GM12878 (cell line): Measurements from ENCODE around the gene CAMK2B. TPM values are rescaled to one million over a fixed set of nuclear protein-coding genes. Genes with fewer than 3 reads are reported as not detected.

Experiments
- ATAC-seq: fragments of 200-7000 bp; cut with Tn5 transposase; 3 replicates; pipeline ENCODE4 v1.9.1; 2020; ENCODE audit warnings: mild to moderate bottlenecking, moderate library complexity
- BruUV-seq: library from RNA; stranded (reverse); fragments of 400-500 nt; replicated peaks from 2 replicates; lab custom pipeline; 2021; lab: Mats Ljungman, UMichigan
- CTCF ChIA-PET: fragments of 300-600 bp; sonication (Branson Sonifier 250); formaldehyde crosslinking; extraction: SDS; loops from one replicate; lab custom pipeline; 2021; ENCODE audit warnings: inconsistent platforms; lab: Yijun Ruan, JAX
- POLR2A ChIA-PET: fragments of 350-600 bp; formaldehyde crosslinking; extraction: SDS; loops from one replicate; lab custom pipeline; 2021; ENCODE audit warnings: inconsistent platforms; lab: Charles Lee
- RAD21 ChIA-PET: fragments of 300-600 bp; sonication (Branson Sonifier 250); formaldehyde crosslinking; loops from one replicate; lab custom pipeline; 2023; ENCODE audit warnings: antibody characterized with exemption; ENCODE audit not compliant: unreplicated experiment; lab: Charles Lee
- SMC1A ChIA-PET: fragments of 300-600 bp; sonication (Branson Sonifier 250); formaldehyde crosslinking; loops from one replicate; lab custom pipeline; 2023; ENCODE audit not compliant: unreplicated experiment, uncharacterized antibody; lab: Charles Lee
- DNase-seq: peaks from one replicate; pipeline ENCODE4 v3.0.0-alpha.2; 2011; ENCODE audit warnings: low read depth, low spot score
- FAIRE-seq: peaks from 3 replicates; lab custom pipeline; 2011; peaks lifted over from hg19 to GRCh38; lab: Jason Lieb, UNC
- H2AFZ ChIP-seq: 2 replicates; pipeline ENCODE4 v1.6.0; 2011; ENCODE audit warnings: low read depth, low read length, control low read depth; ENCODE audit not compliant: control insufficient read depth
- H3K27ac ChIP-seq: 2 replicates; pipeline ENCODE4 v1.5.1; 2011; ENCODE audit warnings: control low read depth; ENCODE audit not compliant: control insufficient read depth, insufficient read depth
- H3K27me3 ChIP-seq, 2 experiments: replicated peaks in 1 of 2; 2 replicates each; pipeline versions ENCODE4 v1.6.0 to v1.6.1; 2011; ENCODE audit warnings: low read length in 1 of 2; ENCODE audit not compliant: control insufficient read depth in 2 of 2, insufficient read depth in 2 of 2
- H3K36me3 ChIP-seq, 2 experiments: 2 replicates each; pipeline ENCODE4 v1.5.1; 2011; ENCODE audit warnings: low read length in 1 of 2; ENCODE audit not compliant: control insufficient read depth in 2 of 2, insufficient read depth in 2 of 2
- H3K4me1 ChIP-seq: 2 replicates; pipeline ENCODE4 v1.6.1; 2011; ENCODE audit warnings: mild to moderate bottlenecking, low read length, moderate library complexity, mixed read lengths; ENCODE audit not compliant: control insufficient read depth, insufficient read depth
- H3K4me2 ChIP-seq: 2 replicates; pipeline ENCODE4 v1.6.0; 2011; ENCODE audit warnings: control low read depth; ENCODE audit not compliant: control insufficient read depth, insufficient read depth
- H3K4me3 ChIP-seq: fragments of 200-600 bp; sonication (generic); 2 replicates; pipeline ENCODE4 v1.5.1; 2016
- H3K79me2 ChIP-seq: 2 replicates; pipeline ENCODE4 v1.6.0; 2011; ENCODE audit warnings: low read length; ENCODE audit not compliant: control insufficient read depth, insufficient read depth
- H3K9ac ChIP-seq: 2 replicates; pipeline ENCODE4 v1.8.0; 2011; ENCODE audit warnings: low read length, control low read depth, mixed read lengths; ENCODE audit not compliant: control insufficient read depth, insufficient read depth
- H3K9me3 ChIP-seq: replicated peaks from 3 replicates; pipeline ENCODE4 v1.5.1; 2011; ENCODE audit warnings: mild to moderate bottlenecking, low read length; ENCODE audit not compliant: control insufficient read depth, insufficient read depth
- H4K20me1 ChIP-seq: 2 replicates; pipeline ENCODE4 v1.6.0; 2011; ENCODE audit not compliant: control insufficient read depth, insufficient read depth
- SREBF1 ChIP-seq: IDR thresholded peaks from 2 replicates; pipeline ENCODE4 v1.6.1; 2012; ENCODE audit warnings: mild to moderate bottlenecking, low read length
- TARDBP ChIP-seq: IDR thresholded peaks from 2 replicates; pipeline ENCODE4 v1.6.1; 2016; ENCODE audit warnings: borderline replicate concordance
- WGBS: methylation state at CpG from one replicate; pipeline ENCODE4 v1.1.6; 2016; ENCODE audit warnings: low lambda C conversion rate; ENCODE audit not compliant: insufficient replicate concordance, insufficient coverage; ENCODE audit errors: missing lambda C conversion rate; 5-methylcytosine and 5-hydroxymethylcytosine counted together
- in situ Hi-C: fragments of 300-500 bp; cut with MboI; formaldehyde crosslinking; loops from 9 replicates; pipeline ENCODE4 v1.14.3; 2018; ENCODE audit warnings: mixed read lengths
- intact Hi-C: fragments of 100-400 bp; cut with micrococcal nuclease; formaldehyde crosslinking; loops from one replicate; pipeline ENCODE4 v1.14.2; 2022; ENCODE audit not compliant: unreplicated experiment
- polyA plus RNA-seq, 11 experiments: library from polyadenylated mRNA; depleted of rRNA in 4 of 11; unstranded in 6 of 11; stranded (reverse) in 5 of 11; fragments of >200 nt; fragmentation: Nextera tagmentation in 4 of 11; fragmentation: Illumina TruSeq in 1 of 11; extraction: Ambion mirVana in 4 of 11; extraction: Trizol in 1 of 11; gene quantifications; 1 replicate in 1 of 11; 2 replicates in 10 of 11; pipeline versions ENCODE4 v1.2.1 to v1.2.3, GENCODE V29; 2011 to 2016; ENCODE audit warnings: inconsistent platforms in 2 of 11, missing spikeins in 2 of 11, low read depth in 1 of 11
- total RNA-seq, 4 experiments: library from RNA; depleted of rRNA in 3 of 4; stranded (reverse); fragments of >200 nt in 3 of 4; fragmentation: Illumina TruSeq in 1 of 4; extraction: Trizol in 1 of 4; gene quantifications; 2 replicates each; pipeline versions ENCODE4 v1.2.1 to v1.2.3, GENCODE V29; 2013 to 2021
- TF ChIP-seq, protein P1 (sequence below): fragments of 450-650 bp; IDR thresholded peaks from 2 replicates; pipeline ENCODE4 v1.6.1; 2017; ENCODE audit warnings: mild to moderate bottlenecking, low read depth, inconsistent platforms; ENCODE audit not compliant: poor library complexity, severe bottlenecking

The CAMK2B gene
- total and polyA plus RNA-seq, 10 of the 15 experiments (the other 5 are each of a cell fraction or from before 2014, with no cell fraction given), result 0.06 to 0.23 (median 0.11) TPM; not detected in 5

GRCh38 chr7:44286618-44287487 is 38.5 kb downstream of the CAMK2B start (continued):
- TF ChIP-seq, protein P1, sequence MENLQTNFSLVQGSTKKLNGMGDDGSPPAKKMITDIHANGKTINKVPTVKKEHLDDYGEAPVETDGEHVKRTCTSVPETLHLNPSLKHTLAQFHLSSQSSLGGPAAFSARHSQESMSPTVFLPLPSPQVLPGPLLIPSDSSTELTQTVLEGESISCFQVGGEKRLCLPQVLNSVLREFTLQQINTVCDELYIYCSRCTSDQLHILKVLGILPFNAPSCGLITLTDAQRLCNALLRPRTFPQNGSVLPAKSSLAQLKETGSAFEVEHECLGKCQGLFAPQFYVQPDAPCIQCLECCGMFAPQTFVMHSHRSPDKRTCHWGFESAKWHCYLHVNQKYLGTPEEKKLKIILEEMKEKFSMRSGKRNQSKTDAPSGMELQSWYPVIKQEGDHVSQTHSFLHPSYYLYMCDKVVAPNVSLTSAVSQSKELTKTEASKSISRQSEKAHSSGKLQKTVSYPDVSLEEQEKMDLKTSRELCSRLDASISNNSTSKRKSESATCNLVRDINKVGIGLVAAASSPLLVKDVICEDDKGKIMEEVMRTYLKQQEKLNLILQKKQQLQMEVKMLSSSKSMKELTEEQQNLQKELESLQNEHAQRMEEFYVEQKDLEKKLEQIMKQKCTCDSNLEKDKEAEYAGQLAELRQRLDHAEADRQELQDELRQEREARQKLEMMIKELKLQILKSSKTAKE, result no peak

DNA sequence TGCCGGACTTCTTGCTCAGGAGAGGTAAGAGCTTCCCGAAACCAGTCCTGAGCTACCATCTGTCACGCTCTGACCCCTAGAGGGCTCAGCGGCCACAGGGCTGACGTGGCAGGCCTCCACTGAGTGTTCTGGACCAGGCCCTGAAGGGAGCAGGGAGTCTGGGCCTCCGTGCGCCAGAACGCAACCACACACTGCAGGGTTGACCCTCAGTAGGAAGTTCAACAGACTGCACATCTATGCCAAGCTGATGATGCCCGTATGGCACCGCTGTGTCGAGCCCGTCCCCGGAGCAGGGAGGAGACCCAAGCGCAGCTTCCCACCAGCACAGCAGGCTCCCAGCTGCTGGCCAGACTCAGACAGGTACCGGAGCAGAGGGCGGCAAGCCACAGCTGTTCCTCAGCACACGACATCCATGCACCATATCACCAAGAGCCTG is 39.2 kb downstream of the CAMK2B start:
- DNase-seq (no peak), FAIRE-seq (no peak), ATAC-seq (no peak)
- Histone ChIP-seq H3K79me2 (no peaks in the 10 kb centered on the region), H3K27me3 (peaks cover 0 to 2% of the 10 kb centered on the region in 2 experiments; a peak in 2 of 4 replicates), H3K36me3 (no peaks in the 10 kb centered on the region), H3K9me3 (no peaks in the 10 kb centered on the region), H3K4me1 (no peaks in the 10 kb centered on the region), H3K9ac (no peak overlapping the region), H3K27ac (no peak overlapping the region), H3K4me2 (no peak overlapping the region), H4K20me1 (no peaks in the 10 kb centered on the region), H2AFZ (no peak overlapping the region), H3K4me3 (no peak overlapping the region)
- no TSS peak for BruUV-seq
- ChIA-PET RAD21 (no interaction called here), CTCF (no interaction called here), SMC1A (no interaction called here), POLR2A (no interaction called here)
- in situ Hi-C loops (no loop called here), intact Hi-C loops (no loop called here)
- TF ChIP-seq SREBF1 (no peak), TARDBP (no peak)
- 65% methylated on average over 17 of the region's 17 CpGs for WGBS
